GM12801 (cell line): ENCODE results near the gene ARHGDIB.

ENCODE experiments used
- TF ChIP-seq, protein P1 (sequence below): IDR thresholded peaks from one replicate; pipeline ENCODE4 v1.5.1; 2011; ENCODE audit warnings: control low read depth; ENCODE audit not compliant: insufficient read length; ENCODE audit errors: extremely low read depth

ARHGDIB gene

DNA sequence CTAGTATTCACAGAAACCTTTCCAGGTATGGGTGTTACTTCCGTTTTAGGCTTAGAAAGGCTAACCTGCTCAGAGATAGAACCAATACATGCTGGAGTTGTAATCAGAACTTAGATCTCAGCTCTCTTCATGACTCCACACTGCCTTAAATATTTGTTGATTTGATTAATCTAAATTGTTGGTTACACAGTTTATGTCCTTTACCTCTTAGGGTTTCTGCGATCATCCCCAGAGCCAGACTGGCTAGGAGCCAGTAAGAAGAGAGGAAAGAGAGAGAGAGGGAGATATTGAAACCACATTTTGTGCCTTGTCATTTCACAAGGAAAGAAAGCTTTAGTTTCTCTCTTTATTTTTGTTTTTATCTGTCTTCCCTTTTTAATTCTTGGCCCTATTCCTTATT is 58.9 kb downstream of the ARHGDIB start:
- TF ChIP-seq, protein P1, sequence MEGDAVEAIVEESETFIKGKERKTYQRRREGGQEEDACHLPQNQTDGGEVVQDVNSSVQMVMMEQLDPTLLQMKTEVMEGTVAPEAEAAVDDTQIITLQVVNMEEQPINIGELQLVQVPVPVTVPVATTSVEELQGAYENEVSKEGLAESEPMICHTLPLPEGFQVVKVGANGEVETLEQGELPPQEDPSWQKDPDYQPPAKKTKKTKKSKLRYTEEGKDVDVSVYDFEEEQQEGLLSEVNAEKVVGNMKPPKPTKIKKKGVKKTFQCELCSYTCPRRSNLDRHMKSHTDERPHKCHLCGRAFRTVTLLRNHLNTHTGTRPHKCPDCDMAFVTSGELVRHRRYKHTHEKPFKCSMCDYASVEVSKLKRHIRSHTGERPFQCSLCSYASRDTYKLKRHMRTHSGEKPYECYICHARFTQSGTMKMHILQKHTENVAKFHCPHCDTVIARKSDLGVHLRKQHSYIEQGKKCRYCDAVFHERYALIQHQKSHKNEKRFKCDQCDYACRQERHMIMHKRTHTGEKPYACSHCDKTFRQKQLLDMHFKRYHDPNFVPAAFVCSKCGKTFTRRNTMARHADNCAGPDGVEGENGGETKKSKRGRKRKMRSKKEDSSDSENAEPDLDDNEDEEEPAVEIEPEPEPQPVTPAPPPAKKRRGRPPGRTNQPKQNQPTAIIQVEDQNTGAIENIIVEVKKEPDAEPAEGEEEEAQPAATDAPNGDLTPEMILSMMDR, result no peak

DNA sequence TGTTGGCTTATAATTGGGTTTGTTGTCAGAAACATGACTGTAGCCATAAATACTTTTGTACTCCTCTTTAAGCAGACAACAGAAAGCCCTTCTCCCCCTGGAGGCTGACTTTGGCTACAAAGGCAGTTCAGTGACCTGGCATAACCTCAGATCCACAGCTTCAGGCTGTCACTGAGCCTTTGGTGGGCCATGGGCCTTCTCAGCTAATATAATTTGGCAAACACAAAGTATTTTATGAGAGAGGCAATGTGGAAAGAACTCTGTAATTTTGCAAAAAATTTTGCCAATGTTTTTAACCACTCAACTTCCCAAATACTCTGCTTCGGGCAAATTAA is 60.2 kb downstream of the ARHGDIB start:
- TF ChIP-seq, protein P1, result no peak

DNA sequence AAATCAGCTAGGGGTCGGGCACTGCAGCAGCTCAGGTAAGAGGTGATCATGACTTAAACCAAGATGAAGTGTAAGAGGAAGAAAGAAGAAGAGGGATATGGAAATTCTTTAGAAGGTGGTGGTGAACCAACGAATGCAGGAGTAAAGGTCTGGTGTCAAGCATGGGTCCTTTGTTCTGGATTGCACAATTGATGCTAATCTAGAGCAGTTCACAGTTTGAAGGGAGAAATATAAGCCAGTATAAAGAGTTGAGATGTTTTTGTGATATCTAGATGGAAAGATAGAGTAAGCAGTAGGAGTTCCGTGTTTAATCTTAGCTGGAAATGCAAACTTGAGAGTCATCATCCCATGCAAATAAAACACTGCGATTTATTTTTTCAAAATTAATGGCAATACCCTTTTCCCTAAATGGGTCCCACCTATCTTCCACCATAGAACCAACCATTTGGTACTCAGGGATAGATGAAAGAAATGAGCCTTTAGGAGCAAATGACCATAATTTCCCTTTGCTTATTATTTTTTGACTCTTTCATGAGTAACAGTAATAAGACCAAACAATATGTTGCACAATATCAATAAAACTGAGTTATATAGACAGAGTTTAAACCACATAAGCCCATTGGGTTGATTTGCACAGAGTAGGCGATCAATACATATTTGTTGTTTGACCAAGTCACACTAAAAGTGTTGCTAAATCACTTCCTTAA is 60.7 kb downstream of the ARHGDIB start:
- TF ChIP-seq, protein P1, result no peak

DNA sequence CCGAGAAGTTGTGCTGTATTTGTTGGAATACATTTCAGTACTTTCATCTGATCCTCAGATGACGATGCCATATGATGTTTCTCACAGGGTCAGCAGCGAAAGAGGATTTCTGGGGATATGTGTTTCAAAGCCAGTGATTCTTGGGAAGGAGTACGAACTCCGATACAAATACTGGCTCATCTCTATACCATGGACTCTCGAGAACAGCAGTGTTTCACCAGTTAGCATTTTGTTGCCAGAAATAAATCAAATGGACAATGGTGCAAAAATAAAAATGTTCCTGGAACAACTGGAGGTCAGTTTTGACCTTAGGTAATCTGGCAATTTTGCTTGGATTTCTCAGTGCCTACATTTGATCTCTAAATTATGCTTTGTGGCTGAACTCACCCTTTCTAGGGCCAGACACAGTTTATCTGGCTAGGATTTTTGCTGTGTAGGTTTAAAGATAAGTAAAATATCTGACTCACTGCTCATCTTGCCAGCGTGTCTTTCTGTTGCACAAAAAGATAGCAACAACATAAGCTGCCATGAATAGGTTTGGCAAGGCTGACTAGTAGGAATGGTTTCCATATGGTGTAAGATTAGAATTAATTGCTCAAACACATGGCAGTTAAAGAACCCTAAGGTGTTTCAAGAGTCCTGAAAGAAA is 64.8 kb downstream of the ARHGDIB start:
- TF ChIP-seq, protein P1, result no peak

DNA sequence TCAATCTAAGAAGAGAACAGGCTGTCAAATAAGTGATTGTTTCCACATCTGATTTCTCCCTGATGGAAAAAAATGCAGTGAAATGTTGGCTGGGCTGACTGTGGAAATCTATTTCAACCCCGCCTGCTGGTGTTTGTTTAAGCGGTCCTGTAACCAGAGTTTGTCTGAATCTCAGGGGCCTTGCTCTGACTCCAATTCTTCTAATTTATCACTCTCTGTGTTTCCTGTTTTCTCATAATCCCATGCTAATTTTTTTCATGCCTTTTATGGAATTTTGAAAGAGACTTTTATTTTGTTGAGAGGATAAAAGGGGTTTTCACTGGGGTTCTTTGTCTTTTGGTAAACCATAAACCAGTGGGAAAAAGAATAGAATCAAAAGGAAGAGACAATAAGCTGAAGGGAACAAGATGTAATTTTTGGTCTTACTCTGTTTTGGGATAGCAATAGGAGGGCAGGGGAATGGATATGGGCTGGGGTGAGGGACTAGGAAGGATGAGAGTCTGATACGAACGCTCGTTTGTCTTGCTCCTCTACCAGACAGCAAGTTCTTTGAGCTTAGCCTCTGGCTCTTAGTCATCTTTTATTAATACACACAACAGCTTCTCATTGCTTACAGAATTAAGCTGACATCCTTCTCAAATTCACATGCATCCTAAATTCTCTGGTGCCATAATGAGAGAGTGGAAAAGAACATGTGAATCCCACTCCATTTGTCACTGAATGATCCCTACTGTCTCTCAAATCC is 67.7 kb downstream of the ARHGDIB start:
- TF ChIP-seq, protein P1, result no peak

DNA sequence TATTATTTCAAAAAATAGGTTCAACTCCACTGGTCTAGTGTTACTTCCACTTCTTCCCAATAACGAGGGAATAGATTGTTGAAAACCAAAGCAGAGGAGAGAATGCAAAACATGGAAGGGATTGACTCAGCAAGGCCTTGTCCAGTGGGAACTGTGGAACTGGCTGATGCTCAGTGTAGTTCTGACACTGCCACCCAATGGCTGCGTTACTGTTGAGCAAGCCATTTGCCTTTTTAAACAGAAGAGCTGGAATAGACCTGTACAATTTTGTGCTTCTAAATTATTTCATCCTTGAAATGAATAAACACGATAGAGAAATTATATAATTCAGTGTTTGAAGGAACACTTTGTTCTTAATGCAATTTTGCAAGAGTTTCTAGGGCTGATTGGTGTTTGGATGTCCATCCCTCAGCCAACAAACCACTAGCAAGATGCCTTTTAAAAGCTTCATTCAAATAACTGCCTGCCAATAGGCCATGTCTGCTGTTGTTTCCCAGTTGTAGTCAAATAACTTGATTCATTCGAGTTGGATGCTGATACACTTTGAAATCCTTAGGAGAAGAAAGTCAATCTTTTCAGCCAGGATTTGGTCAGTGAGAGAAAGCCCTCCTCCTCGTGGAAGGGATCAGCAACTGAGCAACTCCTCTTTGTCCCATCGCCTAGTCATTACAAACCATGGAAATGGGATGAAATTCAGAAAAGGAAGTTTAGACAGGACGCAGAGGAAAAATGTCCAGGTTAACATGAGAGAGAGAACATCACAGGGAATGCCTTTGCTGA is 68.5 kb downstream of the ARHGDIB start:
- TF ChIP-seq, protein P1, result no peak
